NT2/D1 (cell line): ENCODE results near the gene KMT2C.

ENCODE experiments used
- SUZ12 ChIP-seq: IDR thresholded peaks from 2 replicates; pipeline ENCODE4 v1.6.1; 2011; ENCODE audit not compliant: insufficient read length, insufficient read depth; ENCODE audit errors: extremely low read depth
- YY1 ChIP-seq: IDR thresholded peaks from 2 replicates; pipeline ENCODE4 v1.6.1; 2011; ENCODE audit not compliant: insufficient read length, insufficient read depth
- ZNF274 ChIP-seq: IDR thresholded peaks from 2 replicates; pipeline ENCODE4 v1.6.1; 2011; ENCODE audit warnings: mild to moderate bottlenecking, low read depth, low read length

DNA sequence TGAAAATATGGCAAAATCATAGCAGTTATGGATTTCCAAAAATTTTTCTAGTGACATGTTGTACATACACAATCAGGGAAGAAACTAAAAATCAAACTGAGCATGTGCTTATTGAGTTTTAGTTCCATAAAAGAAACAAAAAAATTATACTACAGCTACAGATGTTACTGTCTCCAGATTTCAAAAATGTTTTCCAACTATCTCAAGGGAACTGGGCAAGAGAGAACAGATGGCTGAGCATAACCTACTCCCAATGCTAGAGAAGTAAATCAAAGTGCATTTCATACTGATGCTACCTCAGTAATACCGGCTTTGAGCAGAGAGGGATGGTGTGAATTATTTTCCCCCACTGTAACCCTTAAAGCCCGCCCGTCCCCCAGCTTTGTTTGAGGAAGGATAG, 40.7 kb upstream of the KMT2C start:
- TF ChIP-seq YY1 (no peak), ZNF274 (no peak), SUZ12 (no peak)
